ENCODE results near the gene UCHL3. TPM values are rescaled to one million over a fixed set of nuclear protein-coding genes. Genes with fewer than 3 reads are reported as not detected.

The UCHL3 gene
- total RNA-seq, 1 donor from 2014 or later, result 34.3 TPM

DNA sequence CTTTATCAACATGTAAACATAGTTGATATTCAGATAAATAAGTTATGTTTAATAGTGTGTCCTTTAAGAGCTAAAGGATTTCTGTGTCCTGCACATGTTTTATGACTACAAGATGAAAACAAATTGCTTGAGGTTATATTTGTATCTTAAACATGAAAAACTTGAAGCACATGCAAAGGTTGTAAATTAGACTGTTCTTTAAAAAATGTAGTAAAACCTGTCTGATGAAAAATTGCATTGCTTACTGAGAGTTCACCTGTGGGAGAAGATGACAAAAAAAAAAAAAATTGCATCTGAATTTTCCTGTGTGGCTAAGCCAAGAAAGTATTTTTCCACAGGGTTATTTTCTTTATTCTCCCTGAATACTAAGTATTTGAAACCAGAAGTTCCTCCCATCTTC lies 60.9 kb downstream of the UCHL3 start:
- no peaks in the 10 kb centered on the region for H3K4me1 Mint-ChIP-seq
- no peaks in the 10 kb centered on the region for H3K27me3 Mint-ChIP-seq (ENCODE audit: low read depth)
- H3K4me3 Mint-ChIP-seq, result no peak overlapping the region
- no peak overlapping the region for H3K27ac Mint-ChIP-seq (ENCODE audit: unreplicated experiment)
- TF ChIP-seq, protein P1, sequence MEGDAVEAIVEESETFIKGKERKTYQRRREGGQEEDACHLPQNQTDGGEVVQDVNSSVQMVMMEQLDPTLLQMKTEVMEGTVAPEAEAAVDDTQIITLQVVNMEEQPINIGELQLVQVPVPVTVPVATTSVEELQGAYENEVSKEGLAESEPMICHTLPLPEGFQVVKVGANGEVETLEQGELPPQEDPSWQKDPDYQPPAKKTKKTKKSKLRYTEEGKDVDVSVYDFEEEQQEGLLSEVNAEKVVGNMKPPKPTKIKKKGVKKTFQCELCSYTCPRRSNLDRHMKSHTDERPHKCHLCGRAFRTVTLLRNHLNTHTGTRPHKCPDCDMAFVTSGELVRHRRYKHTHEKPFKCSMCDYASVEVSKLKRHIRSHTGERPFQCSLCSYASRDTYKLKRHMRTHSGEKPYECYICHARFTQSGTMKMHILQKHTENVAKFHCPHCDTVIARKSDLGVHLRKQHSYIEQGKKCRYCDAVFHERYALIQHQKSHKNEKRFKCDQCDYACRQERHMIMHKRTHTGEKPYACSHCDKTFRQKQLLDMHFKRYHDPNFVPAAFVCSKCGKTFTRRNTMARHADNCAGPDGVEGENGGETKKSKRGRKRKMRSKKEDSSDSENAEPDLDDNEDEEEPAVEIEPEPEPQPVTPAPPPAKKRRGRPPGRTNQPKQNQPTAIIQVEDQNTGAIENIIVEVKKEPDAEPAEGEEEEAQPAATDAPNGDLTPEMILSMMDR (conservative IDR thresholded peaks at IDR 0.05), result no peak
- peaks cover 8% of the 10 kb centered on the region for H3K36me3 Mint-ChIP-seq (ENCODE audit: low read depth)
- no peak for DNase-seq (ENCODE audit: low read depth, low spot score)
- H3K9me3 Mint-ChIP-seq, result no peaks in the 10 kb centered on the region

DNA sequence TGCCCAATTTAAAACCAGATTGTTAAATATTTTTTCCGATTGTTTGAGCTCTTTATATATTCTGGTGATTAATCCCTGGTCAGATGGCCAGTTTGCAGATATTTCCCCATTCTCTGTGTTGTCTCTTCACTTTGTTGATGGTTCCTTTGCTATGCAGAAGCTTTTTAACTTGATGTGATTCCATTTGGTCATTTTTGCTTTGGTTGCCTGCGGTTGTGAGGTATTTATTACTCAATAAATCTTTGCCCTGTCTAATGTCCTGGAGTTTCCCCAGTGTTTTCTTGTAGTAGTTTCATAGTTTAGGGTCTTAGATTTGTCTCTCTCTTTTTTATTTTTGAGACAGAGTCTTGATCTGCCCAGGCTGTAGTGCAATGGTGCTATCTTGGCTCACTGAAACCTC lies 62.8 kb downstream of the UCHL3 start:
- no peaks in the 10 kb centered on the region for H3K27me3 Mint-ChIP-seq (ENCODE audit: low read depth)
- no peak for DNase-seq (ENCODE audit: low read depth, low spot score)
- TF ChIP-seq, protein P1 (conservative IDR thresholded peaks at IDR 0.05), result no peak
- H3K4me1 Mint-ChIP-seq, result no peaks in the 10 kb centered on the region
- H3K9me3 Mint-ChIP-seq, result no peaks in the 10 kb centered on the region
- peaks cover 6% of the 10 kb centered on the region for H3K36me3 Mint-ChIP-seq (ENCODE audit: low read depth)
- no peak overlapping the region for H3K4me3 Mint-ChIP-seq
- H3K27ac Mint-ChIP-seq (ENCODE audit: unreplicated experiment), result no peak overlapping the region

DNA sequence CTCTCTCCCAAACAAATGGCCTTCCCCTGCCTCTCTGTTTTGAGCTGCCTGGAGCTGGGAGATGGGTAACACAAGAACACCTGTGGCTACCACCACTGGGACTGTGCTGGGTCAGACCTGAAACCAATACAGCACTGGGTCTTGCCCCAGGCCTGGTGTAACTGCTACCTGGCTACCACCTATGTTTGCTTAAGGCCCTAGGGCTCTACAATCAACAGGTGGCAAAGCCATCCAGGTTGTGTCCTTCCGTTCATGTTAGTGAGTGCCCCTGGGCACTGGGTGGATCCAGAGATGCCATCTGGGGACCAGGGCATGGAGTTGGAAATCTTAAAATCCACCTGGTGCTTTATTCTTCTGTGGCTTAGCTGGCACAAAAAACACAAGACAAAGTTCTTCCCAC lies 67.6 kb downstream of the UCHL3 start:
- no peaks in the 10 kb centered on the region for H3K9me3 Mint-ChIP-seq
- no peak overlapping the region for H3K4me3 Mint-ChIP-seq
- no peaks in the 10 kb centered on the region for H3K4me1 Mint-ChIP-seq
- DNase-seq (ENCODE audit: low read depth, low spot score), result no peak
- TF ChIP-seq, protein P1 (conservative IDR thresholded peaks at IDR 0.05), result no peak
- H3K36me3 Mint-ChIP-seq (ENCODE audit: low read depth), result peaks cover 7% of the 10 kb centered on the region
- H3K27ac Mint-ChIP-seq (ENCODE audit: unreplicated experiment), result no peak overlapping the region
- H3K27me3 Mint-ChIP-seq (ENCODE audit: low read depth), result no peaks in the 10 kb centered on the region

DNA sequence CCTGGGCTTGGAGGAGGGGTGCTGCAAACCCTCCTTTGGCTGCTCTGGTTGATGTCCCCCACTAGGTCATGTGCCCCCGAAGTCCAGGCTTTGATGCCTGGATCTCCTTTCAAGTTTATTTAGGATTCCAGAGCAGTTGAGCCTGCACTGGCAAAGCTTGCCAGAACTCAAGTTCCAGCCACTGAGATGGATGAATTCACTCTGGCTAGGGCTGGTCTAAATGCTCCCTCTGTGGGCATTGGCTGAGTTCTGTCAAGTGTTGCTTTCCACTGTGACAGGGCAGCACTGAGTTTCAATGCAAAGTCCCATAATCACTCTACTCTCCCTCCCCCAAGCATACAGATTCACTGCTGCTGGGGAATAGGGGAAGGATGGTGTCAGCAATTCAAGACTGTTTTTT lies 68.7 kb downstream of the UCHL3 start:
- Mint-ChIP-seq H3K27me3 (ENCODE audit: low read depth) (no peaks in the 10 kb centered on the region), H3K9me3 (no peaks in the 10 kb centered on the region), H3K4me3 (no peak overlapping the region), H3K27ac (ENCODE audit: unreplicated experiment) (no peak overlapping the region), H3K4me1 (no peaks in the 10 kb centered on the region), H3K36me3 (ENCODE audit: low read depth) (peaks cover 7% of the 10 kb centered on the region)
- TF ChIP-seq, protein P1 (conservative IDR thresholded peaks at IDR 0.05), result no peak
- DNase-seq (ENCODE audit: low read depth, low spot score), result no peak

DNA sequence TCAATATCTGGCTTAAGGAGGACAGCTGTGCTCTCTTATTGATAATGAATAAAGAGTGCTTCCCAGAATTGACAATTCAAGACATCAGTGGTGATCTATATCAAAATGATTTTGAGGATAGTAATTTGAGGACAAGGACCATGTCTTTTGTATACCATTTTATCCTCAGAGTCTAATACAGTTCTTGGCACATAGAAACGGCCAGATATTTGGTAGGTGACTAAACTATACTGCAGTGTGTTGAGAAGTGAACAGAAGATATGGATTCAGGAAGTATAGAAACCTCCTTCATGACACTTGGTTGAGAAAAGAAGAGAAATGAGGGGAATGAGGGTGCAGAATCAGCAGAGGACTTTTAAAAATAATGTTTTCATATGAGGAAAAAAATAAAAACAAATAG lies 70.4 kb downstream of the UCHL3 start:
- no peaks in the 10 kb centered on the region for H3K9me3 Mint-ChIP-seq
- H3K36me3 Mint-ChIP-seq (ENCODE audit: low read depth), result peaks cover 9% of the 10 kb centered on the region
- H3K27ac Mint-ChIP-seq (ENCODE audit: unreplicated experiment), result no peak overlapping the region
- H3K4me3 Mint-ChIP-seq, result no peak overlapping the region
- no peaks in the 10 kb centered on the region for H3K27me3 Mint-ChIP-seq (ENCODE audit: low read depth)
- DNase-seq (ENCODE audit: low read depth, low spot score), result no peak
- H3K4me1 Mint-ChIP-seq, result no peaks in the 10 kb centered on the region
- TF ChIP-seq, protein P1 (conservative IDR thresholded peaks at IDR 0.05), result no peak

DNA sequence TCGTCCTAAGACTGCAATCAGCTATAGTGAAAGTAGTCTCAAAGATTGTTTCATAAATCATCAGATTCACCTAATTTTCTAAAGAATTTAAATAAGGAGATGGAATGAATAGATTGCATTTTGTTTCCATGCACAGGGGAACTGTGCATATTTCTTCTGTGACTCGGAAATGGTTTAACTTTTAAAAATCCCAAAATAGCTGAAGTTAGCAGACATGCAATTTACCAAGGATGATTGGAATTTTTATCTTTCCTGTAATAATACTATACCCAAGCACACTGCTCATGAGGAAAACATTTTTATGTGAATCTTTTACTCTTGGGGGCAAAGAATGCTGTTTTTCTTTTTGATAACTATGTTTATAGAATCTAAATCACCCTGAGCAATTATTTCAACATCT lies 71.6 kb downstream of the UCHL3 start:
- Mint-ChIP-seq H3K27me3 (ENCODE audit: low read depth) (no peaks in the 10 kb centered on the region), H3K4me1 (no peaks in the 10 kb centered on the region), H3K9me3 (peaks cover 3% of the 10 kb centered on the region), H3K27ac (ENCODE audit: unreplicated experiment) (no peak overlapping the region), H3K36me3 (ENCODE audit: low read depth) (peaks cover 15% of the 10 kb centered on the region), H3K4me3 (no peak overlapping the region)
- TF ChIP-seq, protein P1 (conservative IDR thresholded peaks at IDR 0.05), result no peak
- no peak for DNase-seq (ENCODE audit: low read depth, low spot score)

All from neural crest cell (in vitro differentiated cells).